ENCODE results near the gene MID1. TPM values are rescaled to one million over a fixed set of nuclear protein-coding genes. Genes with fewer than 3 reads are reported as not detected.
A peak's percentile ranks its signal among the peaks of the same experiment; 100 is the strongest.

Gene MID1
- total RNA-seq, 1 donor from 2014 or later: 31.2 TPM

DNA sequence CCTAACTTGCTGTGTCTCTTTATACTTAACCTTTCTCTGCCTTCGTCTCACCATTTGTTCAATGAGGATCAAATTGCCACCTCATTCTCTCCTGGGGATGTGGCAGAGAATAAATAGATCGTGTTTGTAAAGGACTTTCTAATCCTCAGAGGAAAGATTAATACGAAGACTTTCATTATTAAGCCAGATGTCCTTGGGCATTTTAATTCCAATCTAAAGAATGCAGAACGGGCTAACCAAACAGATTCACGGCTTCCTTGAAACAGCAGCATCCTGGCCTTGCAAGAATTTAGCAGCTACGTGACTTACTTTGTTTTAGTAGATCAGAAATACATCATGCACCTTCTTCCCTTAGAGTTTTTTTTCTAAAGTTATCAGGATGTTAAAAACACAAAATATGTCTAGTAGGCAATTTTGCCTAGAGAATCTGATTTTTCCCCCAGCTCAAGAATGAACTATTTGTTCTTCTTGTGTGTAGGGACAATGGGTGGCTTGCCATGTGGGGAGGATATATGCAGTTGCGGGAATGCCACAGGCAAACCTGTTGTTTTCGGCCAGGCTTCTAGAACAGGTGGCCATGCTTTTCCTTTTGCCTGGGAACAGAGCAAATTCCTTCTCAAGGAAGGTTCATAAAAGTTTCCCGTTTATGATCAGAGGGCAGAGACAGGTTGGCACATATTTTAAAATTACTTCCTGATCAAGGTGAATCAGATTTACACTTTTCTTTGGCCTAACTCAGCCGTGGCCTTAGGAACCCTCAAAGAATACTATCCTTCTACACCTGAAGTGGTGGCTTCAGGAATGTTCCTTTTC is 3.0 kb downstream of the MID1 start:
- H3K9me3 ChIP-seq (ENCODE audit: insufficient read depth, low read depth, low read length): no peaks in the 10 kb centered on the region
- no peak for TF ChIP-seq EZH2 (IDR thresholded peaks at IDR 0.05; ENCODE audit: insufficient read depth, low read length)
- TF ChIP-seq, protein P1, sequence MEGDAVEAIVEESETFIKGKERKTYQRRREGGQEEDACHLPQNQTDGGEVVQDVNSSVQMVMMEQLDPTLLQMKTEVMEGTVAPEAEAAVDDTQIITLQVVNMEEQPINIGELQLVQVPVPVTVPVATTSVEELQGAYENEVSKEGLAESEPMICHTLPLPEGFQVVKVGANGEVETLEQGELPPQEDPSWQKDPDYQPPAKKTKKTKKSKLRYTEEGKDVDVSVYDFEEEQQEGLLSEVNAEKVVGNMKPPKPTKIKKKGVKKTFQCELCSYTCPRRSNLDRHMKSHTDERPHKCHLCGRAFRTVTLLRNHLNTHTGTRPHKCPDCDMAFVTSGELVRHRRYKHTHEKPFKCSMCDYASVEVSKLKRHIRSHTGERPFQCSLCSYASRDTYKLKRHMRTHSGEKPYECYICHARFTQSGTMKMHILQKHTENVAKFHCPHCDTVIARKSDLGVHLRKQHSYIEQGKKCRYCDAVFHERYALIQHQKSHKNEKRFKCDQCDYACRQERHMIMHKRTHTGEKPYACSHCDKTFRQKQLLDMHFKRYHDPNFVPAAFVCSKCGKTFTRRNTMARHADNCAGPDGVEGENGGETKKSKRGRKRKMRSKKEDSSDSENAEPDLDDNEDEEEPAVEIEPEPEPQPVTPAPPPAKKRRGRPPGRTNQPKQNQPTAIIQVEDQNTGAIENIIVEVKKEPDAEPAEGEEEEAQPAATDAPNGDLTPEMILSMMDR (IDR thresholded peaks at IDR 0.05; ENCODE audit: insufficient read depth, low read depth, low read length): no peak
- Mint-ChIP-seq H3K27me3 (ENCODE audit: low read depth, unreplicated experiment) (no peaks in the 10 kb centered on the region), H3K27ac (ENCODE audit: unreplicated experiment) (no peak overlapping the region), H3K4me3 (ENCODE audit: unreplicated experiment) (peak overlapping the region; percentile 93), H3K9me3 (ENCODE audit: unreplicated experiment) (no peaks in the 10 kb centered on the region), H3K4me1 (ENCODE audit: low read depth, unreplicated experiment) (peaks cover 21% of the 10 kb centered on the region), H3K36me3 (ENCODE audit: low read depth, unreplicated experiment) (no peaks in the 10 kb centered on the region)
- no peaks in the 10 kb centered on the region for H3K27me3 ChIP-seq (ENCODE audit: insufficient read depth, low read length)
- peak overlapping the region; percentile 97 for H3K9ac ChIP-seq (ENCODE audit: low read length)
- H3K27ac ChIP-seq (ENCODE audit: low read depth, low read length): peak overlapping the region; percentile 79
- FAIRE-seq (no peak), DNase-seq (ENCODE audit: low read depth) (no peak)
- H3K79me2 ChIP-seq (ENCODE audit: insufficient read depth, low read length): peaks cover 69% of the 10 kb centered on the region
- no peak overlapping the region for H2AFZ ChIP-seq (ENCODE audit: low read depth, low read length)
- peak overlapping the region; percentile 91 for H3K4me2 ChIP-seq (ENCODE audit: low read length)
- no peaks in the 10 kb centered on the region for H4K20me1 ChIP-seq (ENCODE audit: insufficient read depth, low read length)
- H3K36me3 ChIP-seq (ENCODE audit: insufficient read depth, low read length): no peaks in the 10 kb centered on the region
- H3K4me1 ChIP-seq (ENCODE audit: insufficient read depth, low read length): peaks cover 19% of the 10 kb centered on the region
- peak overlapping the region; percentile 93 for H3K4me3 ChIP-seq (ENCODE audit: insufficient read depth, low read depth, low read length)

DNA sequence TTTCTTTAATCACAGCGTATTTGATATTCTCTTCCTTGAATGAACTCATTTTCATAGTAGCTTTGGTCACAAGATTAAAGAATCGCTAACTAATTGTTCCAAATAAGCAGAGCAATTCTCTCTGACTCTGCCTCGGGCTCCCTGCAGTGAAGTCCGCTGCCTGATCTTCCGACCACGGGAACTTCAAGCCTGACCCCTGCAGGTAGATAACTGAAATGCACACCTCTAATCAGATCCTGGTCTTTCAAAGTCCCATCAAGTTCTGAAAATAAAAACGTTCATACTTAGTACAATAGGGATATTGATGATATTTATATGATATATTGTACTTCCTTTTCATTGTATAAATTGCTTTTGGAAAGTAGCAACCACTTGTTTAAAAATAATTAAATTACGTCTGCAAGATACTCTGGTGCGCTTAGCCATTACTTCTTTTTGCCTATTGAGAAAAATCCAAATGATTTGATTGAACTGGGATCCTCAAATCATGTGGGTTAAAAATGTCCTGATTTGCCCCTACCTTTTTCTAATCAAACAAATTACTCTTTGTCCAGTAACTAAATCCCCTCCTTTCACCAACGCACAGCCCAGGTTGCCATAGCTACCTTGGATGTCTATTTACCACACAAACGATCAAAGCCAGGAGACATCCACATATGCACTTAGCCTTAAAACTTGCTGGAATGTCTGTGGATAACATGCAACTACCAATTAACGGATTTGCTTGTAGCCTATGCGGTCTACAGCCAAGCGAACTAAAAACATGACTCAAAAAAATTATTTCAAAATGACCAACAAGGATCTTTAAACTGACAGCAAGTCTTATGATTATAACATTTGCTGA is 4.2 kb downstream of the MID1 start:
- peaks cover 79% of the 10 kb centered on the region for H3K79me2 ChIP-seq (ENCODE audit: insufficient read depth, low read length)
- TF ChIP-seq, protein P1 (IDR thresholded peaks at IDR 0.05; ENCODE audit: insufficient read depth, low read depth, low read length): peak; percentile 62
- no peak for TF ChIP-seq EZH2 (IDR thresholded peaks at IDR 0.05; ENCODE audit: insufficient read depth, low read length)
- H3K4me3 ChIP-seq (ENCODE audit: insufficient read depth, low read depth, low read length): peak overlapping the region; percentile 93
- Mint-ChIP-seq H3K9me3 (ENCODE audit: unreplicated experiment) (no peaks in the 10 kb centered on the region), H3K4me1 (ENCODE audit: low read depth, unreplicated experiment) (peaks cover 31% of the 10 kb centered on the region), H3K27ac (ENCODE audit: unreplicated experiment) (peak overlapping the region; percentile 16), H3K4me3 (ENCODE audit: unreplicated experiment) (peak overlapping the region; percentile 35), H3K36me3 (ENCODE audit: low read depth, unreplicated experiment) (no peaks in the 10 kb centered on the region), H3K27me3 (ENCODE audit: low read depth, unreplicated experiment) (no peaks in the 10 kb centered on the region)
- DNase-seq (ENCODE audit: low read depth): peak; percentile 68
- H3K9me3 ChIP-seq (ENCODE audit: insufficient read depth, low read depth, low read length): no peaks in the 10 kb centered on the region
- FAIRE-seq: peak; percentile 96
- H4K20me1 ChIP-seq (ENCODE audit: insufficient read depth, low read length): no peaks in the 10 kb centered on the region
- peak overlapping the region; percentile 91 for H3K4me2 ChIP-seq (ENCODE audit: low read length)
- H2AFZ ChIP-seq (ENCODE audit: low read depth, low read length): no peak overlapping the region
- H3K9ac ChIP-seq (ENCODE audit: low read length): peak overlapping the region; percentile 97
- no peaks in the 10 kb centered on the region for H3K36me3 ChIP-seq (ENCODE audit: insufficient read depth, low read length)
- peaks cover 25% of the 10 kb centered on the region for H3K4me1 ChIP-seq (ENCODE audit: insufficient read depth, low read length)
- H3K27ac ChIP-seq (ENCODE audit: low read depth, low read length): peak overlapping the region; percentile 63
- no peaks in the 10 kb centered on the region for H3K27me3 ChIP-seq (ENCODE audit: insufficient read depth, low read length)

Measured in astrocyte (in vitro differentiated cells and primary cell).